GM10248 (cell line): Measurements from ENCODE around the gene LRRC70.

ENCODE experiments used
- CTCF ChIA-PET: fragments of 300-600 bp; sonication (Branson Sonifier 250); formaldehyde crosslinking; extraction: SDS; loops from one replicate; lab custom pipeline; 2021; ENCODE audit warnings: antibody characterized with exemption; lab: Yijun Ruan, JAX
- POLR2A ChIA-PET: fragments of 350-650 bp; sonication (Branson Sonifier 250); formaldehyde crosslinking; extraction: SDS; loops from one replicate; lab custom pipeline; 2020; ENCODE audit warnings: antibody characterized with exemption; lab: Yijun Ruan, JAX
- DNase-seq: peaks from one replicate; pipeline ENCODE4 v3.0.0; 2012; ENCODE audit errors: extremely low spot score
- TF ChIP-seq, protein P1 (sequence below): IDR thresholded peaks from 2 replicates; pipeline ENCODE4 v1.5.1; 2012; ENCODE audit warnings: mild to moderate bottlenecking, low read depth; ENCODE audit errors: extremely low read depth, missing control alignments, control extremely low read depth

LRRC70 gene

DNA sequence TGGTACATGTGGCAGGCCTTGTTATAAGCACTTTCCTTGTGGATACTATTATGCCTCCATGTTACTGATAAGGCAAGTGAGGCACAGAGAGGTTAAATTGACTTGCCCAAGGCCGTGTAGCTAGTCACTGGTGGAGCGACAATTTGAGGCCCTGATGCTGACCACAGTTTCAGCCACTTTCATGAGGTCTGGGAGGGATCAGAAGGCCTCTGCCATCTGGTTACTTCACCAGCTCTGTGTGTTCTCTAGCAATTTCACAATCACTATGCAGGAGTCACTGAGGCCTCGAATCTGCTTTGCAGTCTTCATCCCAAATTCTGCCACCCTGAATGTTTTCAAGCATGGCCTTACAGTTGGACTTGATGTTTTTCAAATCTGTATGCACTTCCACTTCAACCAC is 9.1 kb downstream of the LRRC70 start:
- ChIA-PET POLR2A (no interaction called here), CTCF (interaction anchor here (1.4 to 1.7 kb wide), 3 partner anchors 10 to 31 kb away, joined by 3 to 5 read pairs (median 4); no protein-coding TSS in a partner anchor)
- no peak for DNase-seq
- TF ChIP-seq, protein P1, sequence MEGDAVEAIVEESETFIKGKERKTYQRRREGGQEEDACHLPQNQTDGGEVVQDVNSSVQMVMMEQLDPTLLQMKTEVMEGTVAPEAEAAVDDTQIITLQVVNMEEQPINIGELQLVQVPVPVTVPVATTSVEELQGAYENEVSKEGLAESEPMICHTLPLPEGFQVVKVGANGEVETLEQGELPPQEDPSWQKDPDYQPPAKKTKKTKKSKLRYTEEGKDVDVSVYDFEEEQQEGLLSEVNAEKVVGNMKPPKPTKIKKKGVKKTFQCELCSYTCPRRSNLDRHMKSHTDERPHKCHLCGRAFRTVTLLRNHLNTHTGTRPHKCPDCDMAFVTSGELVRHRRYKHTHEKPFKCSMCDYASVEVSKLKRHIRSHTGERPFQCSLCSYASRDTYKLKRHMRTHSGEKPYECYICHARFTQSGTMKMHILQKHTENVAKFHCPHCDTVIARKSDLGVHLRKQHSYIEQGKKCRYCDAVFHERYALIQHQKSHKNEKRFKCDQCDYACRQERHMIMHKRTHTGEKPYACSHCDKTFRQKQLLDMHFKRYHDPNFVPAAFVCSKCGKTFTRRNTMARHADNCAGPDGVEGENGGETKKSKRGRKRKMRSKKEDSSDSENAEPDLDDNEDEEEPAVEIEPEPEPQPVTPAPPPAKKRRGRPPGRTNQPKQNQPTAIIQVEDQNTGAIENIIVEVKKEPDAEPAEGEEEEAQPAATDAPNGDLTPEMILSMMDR: no peak

DNA sequence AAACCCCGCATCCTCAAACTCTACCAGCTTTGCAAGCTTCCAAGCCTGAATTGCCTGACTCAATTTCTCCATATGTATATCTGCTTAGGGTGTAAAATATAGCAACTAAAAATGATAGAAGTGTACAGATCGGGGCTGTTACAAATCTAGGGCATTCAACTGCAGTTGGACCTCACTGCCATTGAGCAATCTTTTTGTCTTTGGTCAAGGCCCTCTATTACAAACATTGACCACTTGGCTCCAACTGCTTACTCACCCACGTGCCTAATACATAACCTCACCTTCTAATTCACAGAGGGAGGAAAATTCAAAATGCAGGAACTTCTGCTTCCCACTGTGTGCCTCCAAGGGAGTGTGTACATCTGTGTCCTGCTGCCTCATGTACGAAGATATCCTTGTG is 10.0 kb downstream of the LRRC70 start:
- TF ChIP-seq, protein P1: no peak
- DNase-seq: no peak
- ChIA-PET POLR2A (no interaction called here), CTCF (interaction anchor here (1.7 kb wide), 1 partner anchor 9 kb away, joined by 3 read pairs; no protein-coding TSS in a partner anchor)

DNA sequence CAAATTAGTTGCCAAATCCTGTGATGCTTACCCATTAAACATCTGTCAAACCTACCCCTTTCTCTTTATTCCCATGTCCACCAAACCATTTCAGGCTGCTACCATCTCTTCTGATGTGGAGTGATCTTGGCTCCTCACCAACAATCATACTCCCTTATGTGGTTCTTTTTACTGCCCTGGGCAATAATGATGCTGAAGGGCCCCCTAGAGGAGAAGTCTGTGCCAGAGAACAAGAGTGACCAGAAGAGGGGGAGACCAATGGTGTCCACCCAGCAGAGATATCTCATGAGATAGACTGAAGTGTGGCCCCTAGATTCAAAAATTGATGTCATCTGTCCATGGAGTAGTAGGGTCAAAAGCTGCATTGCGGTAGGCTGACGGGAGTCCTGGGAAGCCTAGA is 10.9 kb downstream of the LRRC70 start:
- CTCF ChIA-PET: no interaction called here
- TF ChIP-seq, protein P1: no peak
- DNase-seq: no peak
- POLR2A ChIA-PET: no interaction called here

DNA sequence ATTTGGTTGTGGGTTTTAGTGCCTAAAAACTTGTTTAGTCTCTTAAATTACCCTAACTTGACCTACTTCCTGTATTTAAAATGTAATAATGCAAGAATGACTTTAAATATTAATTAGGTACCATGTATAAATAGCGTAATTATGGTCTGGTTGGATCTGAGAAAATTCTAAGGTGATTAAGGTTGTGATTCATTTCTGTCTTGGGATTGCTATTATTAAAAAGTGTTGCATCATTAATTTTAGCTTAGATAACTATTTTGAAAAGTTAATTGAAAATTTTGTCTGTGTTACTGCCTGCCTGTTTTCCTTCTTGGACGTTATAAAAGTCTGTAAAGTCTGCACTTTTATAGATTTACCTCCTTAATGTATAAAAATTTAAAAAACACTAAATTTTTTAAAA is 11.8 kb downstream of the LRRC70 start:
- TF ChIP-seq, protein P1: no peak
- DNase-seq: no peak
- ChIA-PET CTCF (no interaction called here), POLR2A (no interaction called here)

DNA sequence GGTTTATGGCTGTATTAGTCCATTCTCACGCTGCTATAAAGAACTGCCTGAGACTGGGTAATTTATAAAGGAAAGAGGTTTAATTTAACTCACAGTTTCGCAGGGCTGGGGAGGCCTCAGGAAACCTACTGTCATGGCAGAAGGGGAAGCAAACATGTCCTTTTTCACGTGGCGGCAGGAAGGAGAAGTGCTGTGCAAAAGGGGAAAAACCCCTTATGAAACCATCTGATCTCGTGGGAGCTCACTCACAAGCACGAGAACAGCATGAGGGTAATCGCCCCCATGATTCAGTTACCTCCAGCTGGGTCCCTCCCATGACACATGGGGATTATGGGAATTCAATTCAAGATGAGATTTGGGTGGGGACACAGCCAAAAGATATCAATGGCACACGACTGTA is 13.9 kb downstream of the LRRC70 start:
- CTCF ChIA-PET: interaction anchor here (1.5 kb wide), 1 partner anchor 10 kb away, joined by 3 read pairs; no protein-coding TSS in a partner anchor
- POLR2A ChIA-PET: no interaction called here

DNA sequence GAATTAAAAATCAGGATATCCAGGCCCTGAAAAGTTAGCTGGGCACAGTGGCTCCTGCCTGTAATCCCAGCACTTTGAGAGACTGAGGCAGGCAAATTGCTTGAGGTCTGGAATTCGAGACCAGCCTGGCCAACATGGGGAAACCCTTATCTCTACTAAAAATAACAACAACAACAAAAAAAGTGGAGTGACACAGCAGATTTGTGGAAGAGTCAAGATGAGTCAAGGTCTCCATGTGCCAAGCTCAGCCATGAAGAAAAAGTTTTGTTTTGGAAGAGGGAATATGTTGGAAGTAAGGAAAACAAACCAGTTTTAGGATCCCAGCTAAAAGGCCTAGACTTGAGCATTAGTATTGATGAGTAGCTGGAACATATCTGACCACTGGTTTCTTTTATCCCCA is 14.7 kb downstream of the LRRC70 start:
- ChIA-PET CTCF (interaction anchor here (0.8 kb wide), 1 partner anchor 8 kb away, joined by 3 read pairs; no protein-coding TSS in a partner anchor), POLR2A (no interaction called here)
- TF ChIP-seq, protein P1: no peak
- DNase-seq: no peak

More for the DNA sequence above, 13.9 kb downstream of the LRRC70 start:
- TF ChIP-seq, protein P1: no peak
- no peak for DNase-seq
